Tibial nerve (tissue), 3 donors: ENCODE results near the gene JPT2.

Experiments
- POLR2A ChIP-seq, 2 donors: fragments of 450-650 bp; IDR thresholded peaks; one replicate each; pipeline ENCODE4 v1.6.1; 2017; ENCODE audit warnings: antibody characterized with exemption in 2 of 2, mild to moderate bottlenecking in 2 of 2, moderate library complexity in 2 of 2
- TF ChIP-seq, protein P1 (sequence below), 5 experiments: fragments of 200-600 bp in 3 of 5; fragments of 450-650 bp in 2 of 5; sonication (generic) in 3 of 5; IDR thresholded peaks; one replicate each; pipeline ENCODE4 v1.5.1; 2016 to 2019; ENCODE audit warnings: antibody characterized with exemption in 5 of 5, mild to moderate bottlenecking in 3 of 5, moderate library complexity in 2 of 5

- TF ChIP-seq, protein P1, sequence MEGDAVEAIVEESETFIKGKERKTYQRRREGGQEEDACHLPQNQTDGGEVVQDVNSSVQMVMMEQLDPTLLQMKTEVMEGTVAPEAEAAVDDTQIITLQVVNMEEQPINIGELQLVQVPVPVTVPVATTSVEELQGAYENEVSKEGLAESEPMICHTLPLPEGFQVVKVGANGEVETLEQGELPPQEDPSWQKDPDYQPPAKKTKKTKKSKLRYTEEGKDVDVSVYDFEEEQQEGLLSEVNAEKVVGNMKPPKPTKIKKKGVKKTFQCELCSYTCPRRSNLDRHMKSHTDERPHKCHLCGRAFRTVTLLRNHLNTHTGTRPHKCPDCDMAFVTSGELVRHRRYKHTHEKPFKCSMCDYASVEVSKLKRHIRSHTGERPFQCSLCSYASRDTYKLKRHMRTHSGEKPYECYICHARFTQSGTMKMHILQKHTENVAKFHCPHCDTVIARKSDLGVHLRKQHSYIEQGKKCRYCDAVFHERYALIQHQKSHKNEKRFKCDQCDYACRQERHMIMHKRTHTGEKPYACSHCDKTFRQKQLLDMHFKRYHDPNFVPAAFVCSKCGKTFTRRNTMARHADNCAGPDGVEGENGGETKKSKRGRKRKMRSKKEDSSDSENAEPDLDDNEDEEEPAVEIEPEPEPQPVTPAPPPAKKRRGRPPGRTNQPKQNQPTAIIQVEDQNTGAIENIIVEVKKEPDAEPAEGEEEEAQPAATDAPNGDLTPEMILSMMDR (IDR thresholded peaks at IDR 0.05), result no peak
- no peak for TF ChIP-seq POLR2A (IDR thresholded peaks at IDR 0.05)
Measured at GRCh38 chr16:1740781-1741490, 62.9 kb downstream of the JPT2 start.
